Panc1 (cell line): Measurements from ENCODE around the gene ADAT1.

Source experiments
- POLR2AphosphoS5 ChIP-seq: IDR thresholded peaks from 2 replicates; pipeline ENCODE4 v1.6.1; 2012; ENCODE audit warnings: mild to moderate bottlenecking, low read depth, low read length, moderate library complexity
- REST ChIP-seq, 2 experiments: IDR thresholded peaks; 2 replicates each; pipeline ENCODE4 v1.6.1; 2011 to 2012; ENCODE audit warnings: low read depth in 2 of 2, control low read depth in 1 of 2, low read length in 1 of 2, mild to moderate bottlenecking in 1 of 2, moderate library complexity in 1 of 2; ENCODE audit not compliant: insufficient read depth in 1 of 2
- TF ChIP-seq, protein P1 (sequence below): fragments of 450-650 bp; IDR thresholded peaks from 2 replicates; pipeline ENCODE4 v1.5.1; 2017; ENCODE audit warnings: mild to moderate bottlenecking

DNA sequence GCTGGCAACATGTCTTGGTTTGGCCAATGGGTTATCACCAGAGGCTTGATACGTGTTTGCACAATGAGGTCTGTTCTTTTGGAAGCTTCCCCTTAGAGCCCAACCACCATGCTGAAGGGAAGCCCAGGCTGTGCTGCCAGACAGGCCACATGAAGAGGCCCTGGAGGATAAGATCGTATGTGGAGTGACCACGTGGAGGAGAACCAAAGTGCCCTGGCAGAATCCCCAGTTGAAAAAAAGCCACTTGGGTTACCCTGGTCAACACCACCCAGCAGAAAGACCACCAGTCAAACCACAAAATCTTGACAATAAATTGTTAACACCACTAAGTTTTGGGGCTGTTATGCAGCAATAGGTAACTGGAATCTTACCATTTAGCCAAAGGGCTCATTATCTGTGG lies 7.0 kb upstream of the ADAT1 start:
- TF ChIP-seq, protein P1, sequence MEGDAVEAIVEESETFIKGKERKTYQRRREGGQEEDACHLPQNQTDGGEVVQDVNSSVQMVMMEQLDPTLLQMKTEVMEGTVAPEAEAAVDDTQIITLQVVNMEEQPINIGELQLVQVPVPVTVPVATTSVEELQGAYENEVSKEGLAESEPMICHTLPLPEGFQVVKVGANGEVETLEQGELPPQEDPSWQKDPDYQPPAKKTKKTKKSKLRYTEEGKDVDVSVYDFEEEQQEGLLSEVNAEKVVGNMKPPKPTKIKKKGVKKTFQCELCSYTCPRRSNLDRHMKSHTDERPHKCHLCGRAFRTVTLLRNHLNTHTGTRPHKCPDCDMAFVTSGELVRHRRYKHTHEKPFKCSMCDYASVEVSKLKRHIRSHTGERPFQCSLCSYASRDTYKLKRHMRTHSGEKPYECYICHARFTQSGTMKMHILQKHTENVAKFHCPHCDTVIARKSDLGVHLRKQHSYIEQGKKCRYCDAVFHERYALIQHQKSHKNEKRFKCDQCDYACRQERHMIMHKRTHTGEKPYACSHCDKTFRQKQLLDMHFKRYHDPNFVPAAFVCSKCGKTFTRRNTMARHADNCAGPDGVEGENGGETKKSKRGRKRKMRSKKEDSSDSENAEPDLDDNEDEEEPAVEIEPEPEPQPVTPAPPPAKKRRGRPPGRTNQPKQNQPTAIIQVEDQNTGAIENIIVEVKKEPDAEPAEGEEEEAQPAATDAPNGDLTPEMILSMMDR = no peak
- TF ChIP-seq REST (IDR thresholded peaks at IDR 0.05; ENCODE audit: insufficient read depth in 1 of 2, low read depth in 2 of 2, low read length in 1 of 2) = no peak
- no peak for TF ChIP-seq POLR2AphosphoS5
